HG03342 (cell line): Measurements from ENCODE around the gene IFI30.

Source experiments
- ATAC-seq: cut with Tn5 transposase; IDR thresholded peaks from one replicate; pipeline ENCODE4 v1.9.1; 2021; ENCODE audit warnings: mild to moderate bottlenecking, moderate library complexity; ENCODE audit not compliant: unreplicated experiment

IFI30 gene

GRCh38 chr19:18223860-18224524 lies 50.4 kb downstream of the IFI30 start:
- no peak for ATAC-seq

DNA sequence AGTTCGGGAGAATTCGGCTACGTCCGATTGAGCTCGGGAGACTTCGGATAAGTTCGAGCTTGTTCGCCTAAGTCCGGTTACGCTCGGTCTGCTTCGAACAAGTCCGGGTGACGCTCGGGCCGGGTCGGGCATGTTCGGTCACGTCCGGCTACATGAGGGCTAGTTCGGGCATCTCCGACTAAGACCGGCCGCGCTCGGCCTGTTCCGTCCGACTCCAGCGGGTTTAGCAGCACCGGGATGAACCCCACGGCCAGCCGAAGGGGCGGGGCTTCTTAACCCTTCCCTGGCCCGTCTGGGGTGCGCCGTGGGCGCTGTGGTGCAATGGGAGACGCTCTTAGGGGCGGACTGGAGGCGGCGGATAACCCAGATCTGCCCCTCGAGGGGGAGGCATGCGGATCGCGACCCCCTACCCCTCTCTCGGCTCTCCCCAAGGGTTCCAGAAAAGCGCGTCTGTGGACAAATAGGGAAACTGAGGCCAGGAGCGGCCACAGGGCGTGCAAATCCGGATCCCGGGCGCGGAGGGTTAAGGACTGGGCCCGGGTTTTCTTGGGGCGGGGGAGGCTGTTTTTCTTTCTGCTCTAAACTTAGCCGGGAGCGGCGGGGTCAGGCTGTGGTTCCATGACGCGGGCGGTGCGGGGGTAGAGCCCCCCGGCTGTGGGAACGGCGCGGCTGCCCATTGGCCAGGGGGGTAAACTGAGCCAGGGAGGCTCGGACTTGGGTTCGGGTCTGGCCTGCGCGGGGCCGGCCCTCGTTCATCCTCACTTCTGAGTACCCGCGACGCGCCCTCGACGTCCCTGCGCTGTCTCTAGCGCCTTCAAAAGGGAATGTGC lies 51.1 kb downstream of the IFI30 start:
- ATAC-seq = peak; percentile 92

DNA sequence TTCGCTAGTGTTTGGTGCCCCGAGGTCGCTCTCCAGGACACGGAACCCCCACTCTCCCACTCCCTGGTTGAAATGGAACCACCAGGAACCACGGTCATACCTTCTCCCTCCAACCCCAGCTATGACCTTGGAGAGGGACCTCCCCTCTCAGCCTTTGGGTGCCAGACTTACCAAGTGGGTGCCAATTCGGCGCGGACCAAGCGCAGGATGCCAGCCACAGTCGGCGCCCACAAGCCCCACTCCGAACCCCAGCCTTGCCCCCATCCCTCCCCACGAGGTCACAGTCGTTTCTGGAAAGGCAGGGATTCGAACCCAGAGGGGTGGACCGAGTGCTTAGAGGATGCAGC lies 51.7 kb downstream of the IFI30 start:
- no peak for ATAC-seq

GRCh38 chr19:18225702-18226468 lies 52.3 kb downstream of the IFI30 start, which contains the start of gene PDE4C:
Gene PDE4C, minus strand, starts transcription at chr19:18226438. Its CDS starts 23 bp downstream, at chr19:18226415.
- ATAC-seq = no peak

GRCh38 chr19:18226956-18227780 lies 53.6 kb downstream of the IFI30 start:
- no peak for ATAC-seq
